M059J (cell line): Measurements from ENCODE around the gene TTC21A. TPM values are rescaled to one million over a fixed set of nuclear protein-coding genes. Genes with fewer than 3 reads are reported as not detected.
A peak's percentile ranks its signal among the peaks of the same experiment; 100 is the strongest.

ENCODE experiments used
- DNase-seq: peaks from one replicate; pipeline ENCODE4 v3.0.0-alpha.2; 2012; ENCODE audit warnings: low read depth
- total RNA-seq: library from RNA; depleted of rRNA; stranded (reverse); fragments of >200 nt; shearing (Covaris generic); gene quantifications from 2 replicates; pipeline ENCODE4 v1.2.3, GENCODE V29; 2014

The TTC21A gene
- total RNA-seq, 1 experiment from 2014 or later, result 1.4 TPM

GRCh38 chr3:39137991-39138803 is 30.7 kb downstream of the TTC21A start:
- DNase-seq, result no peak

GRCh38 chr3:39138804-39139415 is 31.4 kb downstream of the TTC21A start:
- DNase-seq, result no peak

GRCh38 chr3:39139442-39139841 is 32.0 kb downstream of the TTC21A start:
- no peak for DNase-seq

- DNase-seq, result no peak
These were observed 33.0 kb downstream of the TTC21A start for GRCh38 chr3:39140341-39140971.

- DNase-seq, result peak; percentile 33
These were observed 33.9 kb downstream of the TTC21A start for GRCh38 chr3:39141171-39141995.

GRCh38 chr3:39142067-39142466 is 34.6 kb downstream of the TTC21A start:
- no peak for DNase-seq

- no peak for DNase-seq
These were observed 35.8 kb downstream of the TTC21A start for GRCh38 chr3:39143051-39143885.

GRCh38 chr3:39144095-39144747 is 36.7 kb downstream of the TTC21A start:
- DNase-seq, result no peak

GRCh38 chr3:39144748-39145380 is 37.4 kb downstream of the TTC21A start:
- no peak for DNase-seq

GRCh38 chr3:39146083-39146501 is 38.6 kb downstream of the TTC21A start:
- DNase-seq, result no peak

GRCh38 chr3:39146611-39147591 is 39.4 kb downstream of the TTC21A start:
- DNase-seq, result peak; percentile 93

GRCh38 chr3:39147711-39148434 is 40.4 kb downstream of the TTC21A start:
- peak; percentile 65 for DNase-seq

- DNase-seq, result no peak
These were observed 41.1 kb downstream of the TTC21A start for GRCh38 chr3:39148435-39149058.

- no peak for DNase-seq
These were observed 41.6 kb downstream of the TTC21A start for GRCh38 chr3:39149059-39149455.

- DNase-seq, result peak; percentile 55
These were observed 42.1 kb downstream of the TTC21A start for GRCh38 chr3:39149498-39150147.

- DNase-seq, result no peak
These were observed 42.8 kb downstream of the TTC21A start for GRCh38 chr3:39150148-39150802.
